ENCODE results near the gene INPP5F. TPM values are rescaled to one million over a fixed set of nuclear protein-coding genes. Genes with fewer than 3 reads are reported as not detected.

INPP5F gene
- total and polyA plus RNA-seq, 2 of the 13 experiments (the other 11 are each of a cell fraction or from before 2014, with no cell fraction given) = 12.5 to 15.7 TPM

GRCh38 chr10:119878524-119878923, 152.7 kb downstream of the INPP5F start:
- 93% methylated on average over 2 of the region's 2 CpGs for WGBS (ENCODE audit: low lambda C conversion rate)
- Histone ChIP-seq H3K36me3 (replicated peaks in 1 of 2; ENCODE audit: control insufficient read depth in 1 of 2, insufficient read depth in 2 of 2, low read length in 2 of 2) (no peaks in the 10 kb centered on the region), H3K9me3 (ENCODE audit: low read length) (no peaks in the 10 kb centered on the region), H3K9ac (ENCODE audit: insufficient read depth, low read depth, low read length) (no peak overlapping the region), H2AFZ (ENCODE audit: low read length) (no peak overlapping the region), H4K20me1 (ENCODE audit: insufficient read depth, low read length) (no peaks in the 10 kb centered on the region), H3K4me2 (ENCODE audit: low read depth, low read length) (no peak overlapping the region), H3K4me1 (ENCODE audit: insufficient read depth, low read length) (peaks cover 9% of the 10 kb centered on the region), H3K79me2 (ENCODE audit: insufficient read depth, low read length) (no peaks in the 10 kb centered on the region), H3K27ac (ENCODE audit: extremely low read length, insufficient read depth, low read length) (no peak overlapping the region), H3K27me3 (ENCODE audit: control insufficient read depth in 1 of 2, insufficient read depth in 2 of 2, low read length in 2 of 2) (no peaks in the 10 kb centered on the region), H3K4me3 (replicated peaks in 1 of 3; ENCODE audit: insufficient read depth in 1 of 3, low read depth in 2 of 3, low read length in 3 of 3) (no peak overlapping the region)
- BruUV-seq (replicated peaks) = no TSS peak
- FAIRE-seq (no peak), DNase-seq (ENCODE audit: low spot score) (no peak), ATAC-seq (no peak)
- intact Hi-C loops (cut with micrococcal nuclease; ENCODE audit: unreplicated experiment) = no loop called here
- ChIA-PET POLR2A (no interaction called here), CTCF (ENCODE audit: low intra/inter-chr PET ratio, low total read pairs) (no interaction called here)
- TF ChIP-seq ZNF547 (CRISPR knock-in tag; IDR thresholded peaks at IDR 0.05) = no peak
- TF ChIP-seq, protein P1, sequence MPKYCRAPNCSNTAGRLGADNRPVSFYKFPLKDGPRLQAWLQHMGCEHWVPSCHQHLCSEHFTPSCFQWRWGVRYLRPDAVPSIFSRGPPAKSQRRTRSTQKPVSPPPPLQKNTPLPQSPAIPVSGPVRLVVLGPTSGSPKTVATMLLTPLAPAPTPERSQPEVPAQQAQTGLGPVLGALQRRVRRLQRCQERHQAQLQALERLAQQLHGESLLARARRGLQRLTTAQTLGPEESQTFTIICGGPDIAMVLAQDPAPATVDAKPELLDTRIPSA (CRISPR knock-in tag; IDR thresholded peaks at IDR 0.05; ENCODE audit: borderline replicate concordance) = no peak
- TF ChIP-seq STAT5B (CRISPR knock-in tag; IDR thresholded peaks at IDR 0.05) = no peak
- TF ChIP-seq MLXIP (CRISPR knock-in tag; IDR thresholded peaks at IDR 0.05; ENCODE audit: borderline replicate concordance) = no peak
- TF ChIP-seq FOXM1 (CRISPR knock-in tag; IDR thresholded peaks at IDR 0.05) = no peak
- no peak for TF ChIP-seq RELA (CRISPR knock-in tag; IDR thresholded peaks at IDR 0.05)
- no peak for TF ChIP-seq ZNF605 (CRISPR knock-in tag; IDR thresholded peaks at IDR 0.05)
- TF ChIP-seq, protein P2, sequence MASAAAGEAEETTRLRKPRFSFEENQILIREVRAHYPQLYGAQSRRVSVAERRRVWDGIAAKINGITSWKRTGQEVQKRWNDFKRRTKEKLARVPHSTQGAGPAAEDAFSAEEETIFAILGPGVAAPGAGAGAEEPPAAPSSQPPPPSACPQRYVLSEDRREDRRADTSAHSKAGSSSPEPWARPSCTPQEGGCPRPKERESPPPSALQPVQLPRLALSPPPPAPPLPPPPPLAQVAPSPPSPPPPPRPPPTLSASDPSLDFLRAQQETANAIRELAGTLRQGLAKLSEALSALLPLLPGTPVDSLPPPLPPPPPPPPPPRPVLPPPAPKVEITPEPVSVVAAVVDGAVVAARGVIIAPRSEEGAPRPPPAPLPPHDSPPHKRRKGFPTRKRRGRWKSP (CRISPR knock-in tag; IDR thresholded peaks at IDR 0.05) = no peak
- no peak for TF ChIP-seq E2F2 (CRISPR knock-in tag; IDR thresholded peaks at IDR 0.05; ENCODE audit: borderline replicate concordance)
- TF ChIP-seq GTF2F1 (IDR thresholded peaks at IDR 0.05; ENCODE audit: low read length) = no peak
- no peak for TF ChIP-seq MZF1 (CRISPR knock-in tag; IDR thresholded peaks at IDR 0.05; ENCODE audit: borderline replicate concordance)
- TF ChIP-seq, protein P3, sequence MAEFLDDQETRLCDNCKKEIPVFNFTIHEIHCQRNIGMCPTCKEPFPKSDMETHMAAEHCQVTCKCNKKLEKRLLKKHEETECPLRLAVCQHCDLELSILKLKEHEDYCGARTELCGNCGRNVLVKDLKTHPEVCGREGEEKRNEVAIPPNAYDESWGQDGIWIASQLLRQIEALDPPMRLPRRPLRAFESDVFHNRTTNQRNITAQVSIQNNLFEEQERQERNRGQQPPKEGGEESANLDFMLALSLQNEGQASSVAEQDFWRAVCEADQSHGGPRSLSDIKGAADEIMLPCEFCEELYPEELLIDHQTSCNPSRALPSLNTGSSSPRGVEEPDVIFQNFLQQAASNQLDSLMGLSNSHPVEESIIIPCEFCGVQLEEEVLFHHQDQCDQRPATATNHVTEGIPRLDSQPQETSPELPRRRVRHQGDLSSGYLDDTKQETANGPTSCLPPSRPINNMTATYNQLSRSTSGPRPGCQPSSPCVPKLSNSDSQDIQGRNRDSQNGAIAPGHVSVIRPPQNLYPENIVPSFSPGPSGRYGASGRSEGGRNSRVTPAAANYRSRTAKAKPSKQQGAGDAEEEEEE (CRISPR knock-in tag; IDR thresholded peaks at IDR 0.05; ENCODE audit: borderline replicate concordance) = no peak
- TF ChIP-seq KAT8 (CRISPR knock-in tag; IDR thresholded peaks at IDR 0.05) = no peak
- in situ Hi-C loops (cut with HindIII; ENCODE audit: extremely low pct_ligation_motif_present, low pct_unique_long_range_greater_than_20kb) = no loop called here
